Vagina (tissue), 2 donors: Measurements from ENCODE around the gene CACNA1I.

Experiments used
- CTCF ChIP-seq, 3 experiments: fragments of 450-650 bp in 2 of 3; fragments of 200-600 bp in 1 of 3; sonication (generic) in 1 of 3; IDR thresholded peaks; one replicate each; pipeline ENCODE4 v1.5.1; 2017 to 2019; ENCODE audit warnings: antibody characterized with exemption in 3 of 3, mild to moderate bottlenecking in 2 of 3, moderate library complexity in 2 of 3
- POLR2A ChIP-seq, 2 donors: fragments of 450-650 bp; IDR thresholded peaks; one replicate each; pipeline ENCODE4 v1.6.1; 2017; ENCODE audit warnings: antibody characterized with exemption in 2 of 2, mild to moderate bottlenecking in 2 of 2, moderate library complexity in 2 of 2
- POLR2AphosphoS5 ChIP-seq, 2 donors: sonication (generic); formaldehyde crosslinking; IDR thresholded peaks; one replicate each; pipeline ENCODE4 v1.9.0; 2017; ENCODE audit warnings: antibody characterized with exemption in 2 of 2, mild to moderate bottlenecking in 2 of 2, low read depth in 1 of 2; ENCODE audit not compliant: insufficient read depth in 1 of 2

- TF ChIP-seq POLR2A (IDR thresholded peaks at IDR 0.05) = no peak
- TF ChIP-seq POLR2AphosphoS5 (IDR thresholded peaks at IDR 0.05; ENCODE audit: insufficient read depth in 1 of 2, low read depth in 1 of 2) = no peak
- no peak for TF ChIP-seq CTCF (IDR thresholded peaks at IDR 0.05)
These were observed 80.8 kb downstream of the CACNA1I start for GRCh38 chr22:39651053-39651996.
